RWPE1 (cell line): Measurements from ENCODE around the gene NPFFR1.
"Not testable (repeated sequence)": the region's sequence is repeated elsewhere in the genome, so short reads cannot be mapped to it uniquely, and the experiment has no call there.

Experiments used
- CTCF ChIA-PET: fragments of 350-600 bp; sonication (Branson Sonifier 250); formaldehyde crosslinking; extraction: SDS; loops from one replicate; lab custom pipeline; 2021; lab: Yijun Ruan, JAX
- POLR2A ChIA-PET: fragments of 400-600 bp; formaldehyde crosslinking; extraction: SDS; loops from one replicate; lab custom pipeline; 2020; ENCODE audit warnings: antibody characterized with exemption; ENCODE audit not compliant: low non-redundant PET; lab: Yijun Ruan, JAX
- DNase-seq: peaks from one replicate; pipeline ENCODE4 v3.0.0; 2012; ENCODE audit warnings: low spot score
- H3K27ac ChIP-seq: fragments of 450-650 bp; 2 replicates; pipeline ENCODE4 v1.5.1; 2017
- CTCF ChIP-seq: fragments of 450-650 bp; conservative IDR thresholded peaks from 2 replicates; pipeline ENCODE4 v1.5.1; 2017; ENCODE audit warnings: low read depth, mild to moderate bottlenecking

The NPFFR1 gene

GRCh38 chr10:70258216-70258615, 25.6 kb downstream of the NPFFR1 start:
- ChIA-PET POLR2A (no interaction called here), CTCF (interaction anchor here (0.6 kb wide), 1 partner anchor 10 kb away, joined by 4 read pairs; no protein-coding TSS in a partner anchor)
- DNase-seq: no peak
- TF ChIP-seq CTCF: no peak
- no peak overlapping the region for H3K27ac ChIP-seq

GRCh38 chr10:70257816-70258215, 26.0 kb downstream of the NPFFR1 start:
- H3K27ac ChIP-seq, CTCF ChIA-PET, DNase-seq, POLR2A ChIA-PET: not testable (repeated sequence)

- no peak for DNase-seq
- H3K27ac ChIP-seq: no peak overlapping the region
- CTCF ChIA-PET: interaction anchor here (1.0 to 1.1 kb wide), 2 partner anchors 17 to 34 kb away, joined by 3 to 8 read pairs; no protein-coding TSS in a partner anchor
- no peak for TF ChIP-seq CTCF
- POLR2A ChIA-PET: no interaction called here
Observed at GRCh38 chr10:70256463-70256862, 27.3 kb downstream of the NPFFR1 start.

GRCh38 chr10:70255329-70256299, 28.2 kb downstream of the NPFFR1 start:
- DNase-seq: peak; percentile 76
- no peak overlapping the region for H3K27ac ChIP-seq
- TF ChIP-seq CTCF: no peak
- ChIA-PET POLR2A (no interaction called here), CTCF (interaction anchor here (0.6 to 1.1 kb wide), 3 partner anchors 10 to 358 kb away, joined by 3 to 8 read pairs (median 6); no protein-coding TSS in a partner anchor)

GRCh38 chr10:70254778-70255328, 29.0 kb downstream of the NPFFR1 start:
- no peak overlapping the region for H3K27ac ChIP-seq
- ChIA-PET CTCF (no interaction called here), POLR2A (no interaction called here)
- no peak for TF ChIP-seq CTCF
- no peak for DNase-seq

- no peak for DNase-seq
- ChIA-PET POLR2A (no interaction called here), CTCF (interaction anchor here (1.2 kb wide), 1 partner anchor 11 kb away, joined by 4 read pairs; no protein-coding TSS in a partner anchor)
- no peak for TF ChIP-seq CTCF
- no peak overlapping the region for H3K27ac ChIP-seq
Observed at GRCh38 chr10:70253878-70254765, 29.7 kb downstream of the NPFFR1 start.
